GM23338 (cell line): ENCODE measurements around the gene FADD. TPM values are rescaled to one million over a fixed set of nuclear protein-coding genes. Genes with fewer than 3 reads are reported as not detected.

ENCODE experiments used
- ATAC-seq: fragments of 200-7000 bp; cut with Tn5 transposase; 3 replicates; pipeline ENCODE4 v1.9.1; 2020
- DNase-seq: peaks from one replicate; pipeline ENCODE4 v3.0.0-alpha.2; 2015; ENCODE audit warnings: low spot score
- H2AFZ ChIP-seq: fragments of 200-600 bp; sonication (generic); 2 replicates; pipeline ENCODE4 v1.8.0; 2016; ENCODE audit warnings: antibody characterized with exemption, mild to moderate bottlenecking, moderate library complexity
- H3F3A ChIP-seq: fragments of 200-600 bp; sonication (generic); replicated peaks from 2 replicates; pipeline ENCODE4 v1.8.0; 2017; ENCODE audit warnings: antibody characterized with exemption, mixed run types, low read depth
- H3K27ac ChIP-seq: fragments of 200-600 bp; sonication (generic); 2 replicates; pipeline ENCODE4 v1.6.1; 2016; ENCODE audit warnings: low read depth
- H3K27me3 ChIP-seq: fragments of 200-600 bp; sonication (generic); 2 replicates; pipeline ENCODE4 v1.8.0; 2016; ENCODE audit warnings: mild to moderate bottlenecking, mixed run types, moderate library complexity; ENCODE audit not compliant: insufficient read depth
- H3K36me3 ChIP-seq: fragments of 200-600 bp; sonication (generic); 2 replicates; pipeline ENCODE4 v1.8.0; 2016; ENCODE audit warnings: mild to moderate bottlenecking; ENCODE audit not compliant: insufficient read depth
- H3K4me1 ChIP-seq: fragments of 200-600 bp; sonication (generic); 2 replicates; pipeline ENCODE4 v1.8.0; 2016; ENCODE audit warnings: mild to moderate bottlenecking, moderate library complexity; ENCODE audit not compliant: insufficient read depth
- H3K4me2 ChIP-seq: fragments of 200-600 bp; sonication (generic); 2 replicates; pipeline ENCODE4 v1.7.1; 2017; ENCODE audit warnings: mixed run types
- H3K4me3 ChIP-seq: fragments of 200-600 bp; sonication (generic); 2 replicates; pipeline ENCODE4 v1.6.1; 2016; ENCODE audit warnings: mixed run types
- H3K79me2 ChIP-seq: fragments of 200-600 bp; sonication (generic); replicated peaks from 2 replicates; pipeline ENCODE4 v1.8.0; 2017; ENCODE audit warnings: mild to moderate bottlenecking; ENCODE audit not compliant: insufficient read depth
- H3K9me2 ChIP-seq: fragments of 200-600 bp; sonication (generic); 2 replicates; pipeline ENCODE4 v1.8.0; 2017; ENCODE audit not compliant: insufficient read depth
- H4K20me1 ChIP-seq: fragments of 200-600 bp; sonication (generic); replicated peaks from 2 replicates; pipeline ENCODE4 v1.8.0; 2017; ENCODE audit warnings: mild to moderate bottlenecking; ENCODE audit not compliant: insufficient read depth
- H3K27ac Mint-ChIP-seq: 2 replicates; pipeline ENCODE4 v1.8.0; 2020; ENCODE audit warnings: inconsistent platforms, mild to moderate bottlenecking, moderate library complexity, mixed read lengths
- H3K27me3 Mint-ChIP-seq: 3 replicates; pipeline ENCODE4 v1.8.0; 2022; ENCODE audit warnings: low read depth, mild to moderate bottlenecking, moderate library complexity, mixed read lengths, inconsistent platforms; ENCODE audit not compliant: insufficient read depth, poor library complexity
- H3K36me3 Mint-ChIP-seq: 3 replicates; pipeline ENCODE4 v1.8.0; 2021; ENCODE audit warnings: low read depth, mild to moderate bottlenecking, inconsistent platforms, moderate library complexity, mixed read lengths
- H3K4me1 Mint-ChIP-seq: 3 replicates; pipeline ENCODE4 v1.8.0; 2020; ENCODE audit warnings: mild to moderate bottlenecking, inconsistent platforms, mixed read lengths
- H3K4me3 Mint-ChIP-seq: 3 replicates; pipeline ENCODE4 v1.8.0; 2021; ENCODE audit warnings: moderate library complexity, mild to moderate bottlenecking, inconsistent platforms, mixed read lengths
- H3K9me3 Mint-ChIP-seq: 3 replicates; pipeline ENCODE4 v1.8.0; 2020; ENCODE audit warnings: moderate library complexity, mild to moderate bottlenecking, inconsistent platforms, mixed read lengths
- CREB1 ChIP-seq: fragments of 250-450 bp; sonication (Bioruptor Pico); IDR thresholded peaks from 2 replicates; pipeline ENCODE4 v1.5.0; 2020; ENCODE audit warnings: low read depth, mild to moderate bottlenecking, moderate library complexity
- ETS1 ChIP-seq: IDR thresholded peaks from 2 replicates; pipeline ENCODE4 v1.6.1; 2016; ENCODE audit warnings: antibody characterized with exemption
- EZH2phosphoT487 ChIP-seq: fragments of 200-600 bp; sonication (generic); IDR thresholded peaks from one replicate; pipeline ENCODE4 v1.8.1; 2018; ENCODE audit warnings: antibody characterized with exemption; ENCODE audit not compliant: unreplicated experiment
- JUNB ChIP-seq: IDR thresholded peaks from one replicate; pipeline ENCODE4 v1.6.1; 2016; ENCODE audit warnings: antibody characterized with exemption; ENCODE audit not compliant: unreplicated experiment
- NANOG ChIP-seq: IDR thresholded peaks from 2 replicates; pipeline ENCODE4 v1.6.1; 2016; ENCODE audit warnings: antibody characterized with exemption, borderline replicate concordance
- STAT1 ChIP-seq: IDR thresholded peaks from one replicate; pipeline ENCODE4 v1.6.1; 2016; ENCODE audit warnings: antibody characterized with exemption; ENCODE audit not compliant: unreplicated experiment
- ZNF114 ChIP-seq: fragments of 250-450 bp; sonication (Bioruptor Pico); IDR thresholded peaks from 2 replicates; pipeline ENCODE4 v1.5.0; 2020; ENCODE audit warnings: mild to moderate bottlenecking, moderate library complexity
- ZNF331 ChIP-seq: fragments of 250-450 bp; sonication (Bioruptor Pico); IDR thresholded peaks from 2 replicates; pipeline ENCODE4 v1.5.0; 2020; ENCODE audit warnings: low read depth, mild to moderate bottlenecking, moderate library complexity
- polyA plus RNA-seq: library from polyadenylated mRNA; unstranded; fragments of >200 nt; fragmentation: Nextera tagmentation; extraction: Ambion mirVana; gene quantifications from 2 replicates; pipeline ENCODE4 v1.2.1, GENCODE V29; 2016
- total RNA-seq: library from RNA; depleted of rRNA; stranded (reverse); fragments of >200 nt; shearing (Covaris generic); gene quantifications from 2 replicates; pipeline ENCODE4 v1.2.3, GENCODE V29; 2014
- TF ChIP-seq, protein P1 (sequence below): IDR thresholded peaks from one replicate; pipeline ENCODE4 v1.6.1; 2018; ENCODE audit warnings: antibody characterized with exemption; ENCODE audit not compliant: unreplicated experiment
- TF ChIP-seq, protein P2 (sequence below), 2 experiments: fragments of 200-600 bp in 1 of 2; sonication (generic) in 1 of 2; conservative IDR thresholded peaks; 2 replicates each; pipeline versions ENCODE4 v1.5.1 to v1.6.1; 2016 to 2017; ENCODE audit warnings: antibody characterized with exemption in 2 of 2, low read depth in 2 of 2, mild to moderate bottlenecking in 2 of 2, moderate library complexity in 1 of 2

The FADD gene
- total and polyA plus RNA-seq, 2 experiments from 2014 or later: 19.7 to 65.8 TPM

DNA sequence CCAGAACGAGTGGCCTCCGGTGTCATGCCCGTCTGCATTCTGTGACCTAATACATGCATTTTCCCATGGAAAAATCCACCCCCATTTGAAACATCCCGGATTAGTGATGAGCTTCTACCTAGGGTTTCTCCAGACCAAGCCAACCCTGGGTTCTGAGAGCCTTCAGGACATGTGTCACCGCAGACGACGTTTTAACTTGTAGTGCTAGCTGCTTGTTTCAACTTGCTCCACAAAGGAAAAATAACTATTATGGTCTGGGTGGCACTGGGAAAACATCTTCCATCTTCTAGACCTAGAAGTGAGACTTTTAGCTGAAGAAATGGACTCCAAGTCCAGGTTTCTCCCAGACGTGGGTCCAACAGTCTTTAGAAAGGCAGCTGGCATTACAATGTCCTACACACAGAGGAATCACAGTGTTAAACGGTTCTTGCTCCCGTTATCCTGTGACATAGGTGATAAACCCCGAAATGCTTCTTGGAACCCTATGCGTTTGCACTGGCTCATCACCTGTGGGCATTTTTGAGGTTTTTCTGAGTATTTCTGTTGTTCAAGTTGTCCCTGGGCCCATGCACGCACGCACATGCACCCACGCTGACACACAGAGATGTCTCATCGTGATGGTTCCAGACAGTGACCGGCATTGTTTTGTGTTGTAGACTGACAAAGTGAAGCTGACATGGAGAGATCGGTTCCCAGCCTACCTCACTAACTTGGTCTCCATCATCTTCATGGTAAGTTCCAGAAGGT, 46.6 kb upstream of the FADD start (continued):
- TF ChIP-seq, protein P1, sequence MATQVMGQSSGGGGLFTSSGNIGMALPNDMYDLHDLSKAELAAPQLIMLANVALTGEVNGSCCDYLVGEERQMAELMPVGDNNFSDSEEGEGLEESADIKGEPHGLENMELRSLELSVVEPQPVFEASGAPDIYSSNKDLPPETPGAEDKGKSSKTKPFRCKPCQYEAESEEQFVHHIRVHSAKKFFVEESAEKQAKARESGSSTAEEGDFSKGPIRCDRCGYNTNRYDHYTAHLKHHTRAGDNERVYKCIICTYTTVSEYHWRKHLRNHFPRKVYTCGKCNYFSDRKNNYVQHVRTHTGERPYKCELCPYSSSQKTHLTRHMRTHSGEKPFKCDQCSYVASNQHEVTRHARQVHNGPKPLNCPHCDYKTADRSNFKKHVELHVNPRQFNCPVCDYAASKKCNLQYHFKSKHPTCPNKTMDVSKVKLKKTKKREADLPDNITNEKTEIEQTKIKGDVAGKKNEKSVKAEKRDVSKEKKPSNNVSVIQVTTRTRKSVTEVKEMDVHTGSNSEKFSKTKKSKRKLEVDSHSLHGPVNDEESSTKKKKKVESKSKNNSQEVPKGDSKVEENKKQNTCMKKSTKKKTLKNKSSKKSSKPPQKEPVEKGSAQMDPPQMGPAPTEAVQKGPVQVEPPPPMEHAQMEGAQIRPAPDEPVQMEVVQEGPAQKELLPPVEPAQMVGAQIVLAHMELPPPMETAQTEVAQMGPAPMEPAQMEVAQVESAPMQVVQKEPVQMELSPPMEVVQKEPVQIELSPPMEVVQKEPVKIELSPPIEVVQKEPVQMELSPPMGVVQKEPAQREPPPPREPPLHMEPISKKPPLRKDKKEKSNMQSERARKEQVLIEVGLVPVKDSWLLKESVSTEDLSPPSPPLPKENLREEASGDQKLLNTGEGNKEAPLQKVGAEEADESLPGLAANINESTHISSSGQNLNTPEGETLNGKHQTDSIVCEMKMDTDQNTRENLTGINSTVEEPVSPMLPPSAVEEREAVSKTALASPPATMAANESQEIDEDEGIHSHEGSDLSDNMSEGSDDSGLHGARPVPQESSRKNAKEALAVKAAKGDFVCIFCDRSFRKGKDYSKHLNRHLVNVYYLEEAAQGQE: no peak
- TF ChIP-seq JUNB: no peak
- TF ChIP-seq STAT1: no peak
- TF ChIP-seq CREB1: no peak
- TF ChIP-seq NANOG: no peak
- no peak for TF ChIP-seq ETS1

DNA sequence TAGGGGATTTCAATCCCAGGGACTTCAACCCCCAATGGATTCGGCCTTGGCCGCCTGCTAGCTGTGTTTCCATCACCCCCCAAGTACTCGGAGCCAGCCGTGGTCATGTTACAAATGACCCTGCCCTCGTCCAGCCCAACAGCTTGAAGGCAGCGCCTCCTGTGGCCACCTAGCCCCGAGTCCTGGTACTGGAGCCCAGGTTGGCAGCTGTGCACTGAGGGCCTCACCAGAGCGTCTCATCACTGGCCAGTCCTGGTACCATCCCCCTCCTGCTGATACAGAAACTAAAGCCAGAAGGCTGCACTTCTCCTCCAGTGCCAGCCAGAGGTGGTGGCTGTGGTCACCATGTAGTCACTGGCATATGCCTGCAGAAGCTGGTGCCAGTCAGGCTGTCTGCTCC, 44.9 kb upstream of the FADD start:
- ATAC-seq: peak; percentile 97
- Histone ChIP-seq H3K79me2 (no peaks in the 10 kb centered on the region), H3K4me1 (no peaks in the 10 kb centered on the region), H3K27me3 (no peaks in the 10 kb centered on the region), H4K20me1 (no peaks in the 10 kb centered on the region), H2AFZ (no peak overlapping the region), H3K4me3 (no peak overlapping the region), H3K36me3 (no peaks in the 10 kb centered on the region), H3K27ac (no peak overlapping the region), H3K4me2 (no peak overlapping the region), H3F3A (no peaks in the 10 kb centered on the region), H3K9me2 (no peaks in the 10 kb centered on the region)
- Mint-ChIP-seq H3K36me3 (no peaks in the 10 kb centered on the region), H3K27me3 (peaks cover 13% of the 10 kb centered on the region), H3K27ac (no peak overlapping the region), H3K4me3 (no peak overlapping the region), H3K9me3 (no peaks in the 10 kb centered on the region), H3K4me1 (peaks cover 4% of the 10 kb centered on the region; the same call in 1 of the 3 replicates)
- TF ChIP-seq ZNF114 (CRISPR knock-in tag) (no peak), NANOG (no peak), ZNF331 (no peak), EZH2phosphoT487 (no peak)
- TF ChIP-seq, protein P2, sequence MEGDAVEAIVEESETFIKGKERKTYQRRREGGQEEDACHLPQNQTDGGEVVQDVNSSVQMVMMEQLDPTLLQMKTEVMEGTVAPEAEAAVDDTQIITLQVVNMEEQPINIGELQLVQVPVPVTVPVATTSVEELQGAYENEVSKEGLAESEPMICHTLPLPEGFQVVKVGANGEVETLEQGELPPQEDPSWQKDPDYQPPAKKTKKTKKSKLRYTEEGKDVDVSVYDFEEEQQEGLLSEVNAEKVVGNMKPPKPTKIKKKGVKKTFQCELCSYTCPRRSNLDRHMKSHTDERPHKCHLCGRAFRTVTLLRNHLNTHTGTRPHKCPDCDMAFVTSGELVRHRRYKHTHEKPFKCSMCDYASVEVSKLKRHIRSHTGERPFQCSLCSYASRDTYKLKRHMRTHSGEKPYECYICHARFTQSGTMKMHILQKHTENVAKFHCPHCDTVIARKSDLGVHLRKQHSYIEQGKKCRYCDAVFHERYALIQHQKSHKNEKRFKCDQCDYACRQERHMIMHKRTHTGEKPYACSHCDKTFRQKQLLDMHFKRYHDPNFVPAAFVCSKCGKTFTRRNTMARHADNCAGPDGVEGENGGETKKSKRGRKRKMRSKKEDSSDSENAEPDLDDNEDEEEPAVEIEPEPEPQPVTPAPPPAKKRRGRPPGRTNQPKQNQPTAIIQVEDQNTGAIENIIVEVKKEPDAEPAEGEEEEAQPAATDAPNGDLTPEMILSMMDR (conservative IDR thresholded peaks at IDR 0.05; ENCODE audit: low read depth in 2 of 2): peak; percentile 65 to 88
- peak; percentile 88 for DNase-seq
